KMS-11 (cell line): ENCODE results near the gene KRT77.

Experiments used
- H2AFZ ChIP-seq: fragments of 200-600 bp; sonication (generic); 2 replicates; pipeline ENCODE4 v1.6.1; 2016; ENCODE audit warnings: antibody characterized with exemption, mixed run types, low read depth
- H3K27ac ChIP-seq: fragments of 200-600 bp; sonication (generic); 2 replicates; pipeline ENCODE4 v1.6.1; 2016; ENCODE audit warnings: mild to moderate bottlenecking, mixed run types
- H3K27me3 ChIP-seq: fragments of 200-600 bp; sonication (generic); 2 replicates; pipeline ENCODE4 v1.6.1; 2017; ENCODE audit warnings: mild to moderate bottlenecking, low read depth, mixed run types, moderate library complexity; ENCODE audit not compliant: insufficient read depth
- H3K36me3 ChIP-seq: fragments of 200-600 bp; sonication (generic); 2 replicates; pipeline ENCODE4 v1.6.1; 2017; ENCODE audit warnings: mild to moderate bottlenecking, mixed run types; ENCODE audit not compliant: insufficient read depth
- H3K4me1 ChIP-seq: fragments of 200-600 bp; sonication (generic); 2 replicates; pipeline ENCODE4 v1.6.1; 2016; ENCODE audit warnings: mild to moderate bottlenecking, low read depth, mixed run types; ENCODE audit not compliant: poor library complexity, severe bottlenecking
- H3K4me2 ChIP-seq: fragments of 200-600 bp; sonication (generic); 2 replicates; pipeline ENCODE4 v1.7.0; 2016; ENCODE audit warnings: mild to moderate bottlenecking, mixed run types
- H3K4me3 ChIP-seq: fragments of 200-600 bp; sonication (generic); IDR thresholded peaks from 2 replicates; pipeline ENCODE4 v1.6.1; 2017; ENCODE audit warnings: low read depth, low read length, mixed read lengths; ENCODE audit not compliant: insufficient read depth
- H3K79me2 ChIP-seq: fragments of 200-600 bp; sonication (generic); 2 replicates; pipeline ENCODE4 v1.6.1; 2016; ENCODE audit warnings: low read depth, mixed run types; ENCODE audit not compliant: insufficient read depth
- H3K9ac ChIP-seq: fragments of 200-600 bp; sonication (generic); 2 replicates; pipeline ENCODE4 v1.6.1; 2016; ENCODE audit warnings: mild to moderate bottlenecking, mixed run types
- H4K20me1 ChIP-seq: fragments of 200-600 bp; sonication (generic); 2 replicates; pipeline ENCODE4 v1.6.1; 2016; ENCODE audit warnings: mild to moderate bottlenecking, mixed run types; ENCODE audit not compliant: insufficient read depth
- CTCF ChIP-seq: fragments of 200-600 bp; sonication (generic); conservative IDR thresholded peaks from 2 replicates; pipeline ENCODE4 v1.6.1; 2017; ENCODE audit warnings: low read depth, mild to moderate bottlenecking, antibody characterized with exemption, low read length, moderate library complexity, mixed read lengths

Gene KRT77

GRCh38 chr12:52691076-52691840 lies 12.1 kb downstream of the KRT77 start:
- H4K20me1 ChIP-seq: no peaks in the 10 kb centered on the region
- H3K4me1 ChIP-seq: no peaks in the 10 kb centered on the region
- no peaks in the 10 kb centered on the region for H3K79me2 ChIP-seq
- no peak overlapping the region for H2AFZ ChIP-seq
- peaks cover 69% of the 10 kb centered on the region; the same call in 1 of the 2 replicates for H3K27me3 ChIP-seq
- no peak for TF ChIP-seq CTCF
- H3K4me2 ChIP-seq: no peak overlapping the region
- H3K9ac ChIP-seq: no peak overlapping the region
- H3K36me3 ChIP-seq: no peaks in the 10 kb centered on the region
- H3K27ac ChIP-seq: no peak overlapping the region
- no peak overlapping the region for H3K4me3 ChIP-seq

GRCh38 chr12:52690351-52691075 lies 12.8 kb downstream of the KRT77 start:
- TF ChIP-seq CTCF: no peak
- H3K4me3 ChIP-seq: no peak overlapping the region
- H3K4me2 ChIP-seq: no peak overlapping the region
- no peaks in the 10 kb centered on the region for H3K36me3 ChIP-seq
- H2AFZ ChIP-seq: no peak overlapping the region
- H3K4me1 ChIP-seq: no peaks in the 10 kb centered on the region
- H4K20me1 ChIP-seq: no peaks in the 10 kb centered on the region
- no peak overlapping the region for H3K9ac ChIP-seq
- H3K79me2 ChIP-seq: no peaks in the 10 kb centered on the region
- peaks cover 70% of the 10 kb centered on the region for H3K27me3 ChIP-seq
- H3K27ac ChIP-seq: no peak overlapping the region

DNA sequence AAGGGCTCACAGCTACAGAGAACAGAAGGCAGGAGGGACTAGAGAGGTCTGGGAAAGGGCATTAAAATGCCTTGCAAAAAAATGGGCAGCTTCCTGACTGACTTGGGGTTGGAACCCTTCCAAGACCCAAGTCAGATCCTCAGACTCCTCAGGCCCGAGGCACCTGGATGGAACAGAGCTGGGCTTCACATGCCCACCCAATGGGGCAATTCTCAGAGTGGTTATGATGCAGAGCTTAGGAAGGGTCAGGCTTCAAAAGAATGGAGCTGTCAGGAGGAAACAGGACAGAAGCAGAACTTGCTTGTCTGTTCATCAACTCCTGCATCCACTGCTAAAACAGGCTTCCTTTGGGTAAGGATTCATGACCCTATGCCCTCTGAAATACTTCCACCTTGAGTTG lies 13.4 kb downstream of the KRT77 start:
- Histone ChIP-seq H3K9ac (no peak overlapping the region), H3K27ac (no peak overlapping the region), H3K27me3 (peaks cover 68% of the 10 kb centered on the region), H2AFZ (no peak overlapping the region), H3K4me3 (no peak overlapping the region), H3K79me2 (no peaks in the 10 kb centered on the region), H3K36me3 (no peaks in the 10 kb centered on the region), H3K4me1 (no peaks in the 10 kb centered on the region), H4K20me1 (no peaks in the 10 kb centered on the region), H3K4me2 (no peak overlapping the region)
- no peak for TF ChIP-seq CTCF

- Histone ChIP-seq H3K9ac (no peak overlapping the region), H3K4me2 (no peak overlapping the region), H3K4me1 (no peaks in the 10 kb centered on the region), H4K20me1 (no peaks in the 10 kb centered on the region), H3K79me2 (no peaks in the 10 kb centered on the region), H3K27me3 (peaks cover 68% of the 10 kb centered on the region), H3K4me3 (no peak overlapping the region), H3K36me3 (no peaks in the 10 kb centered on the region), H2AFZ (no peak overlapping the region), H3K27ac (no peak overlapping the region)
- TF ChIP-seq CTCF: no peak
These were observed 14.1 kb downstream of the KRT77 start for GRCh38 chr12:52689239-52689638.
